Endothelial cell (in vitro differentiated cells): Measurements from ENCODE around the gene HYLS1. TPM values are rescaled to one million over a fixed set of nuclear protein-coding genes. Genes with fewer than 3 reads are reported as not detected.

Experiments
- DNase-seq: peaks from one replicate; pipeline ENCODE4 v3.0.0; 2021; ENCODE audit warnings: low spot score
- H3K27ac Mint-ChIP-seq: one replicate; pipeline ENCODE4 v1.8.0; 2021; ENCODE audit warnings: mixed read lengths, inconsistent platforms; ENCODE audit not compliant: unreplicated experiment
- H3K27me3 Mint-ChIP-seq: one replicate; pipeline ENCODE4 v1.8.0; 2021; ENCODE audit warnings: mild to moderate bottlenecking, moderate library complexity, mixed read lengths, inconsistent platforms; ENCODE audit not compliant: unreplicated experiment
- H3K36me3 Mint-ChIP-seq: one replicate; pipeline ENCODE4 v1.8.0; 2021; ENCODE audit warnings: mild to moderate bottlenecking, low read depth, mixed read lengths, inconsistent platforms; ENCODE audit not compliant: unreplicated experiment
- H3K4me1 Mint-ChIP-seq: one replicate; pipeline ENCODE4 v1.8.0; 2021; ENCODE audit warnings: mild to moderate bottlenecking, mixed read lengths, inconsistent platforms; ENCODE audit not compliant: unreplicated experiment
- H3K4me3 Mint-ChIP-seq: one replicate; pipeline ENCODE4 v1.8.0; 2021; ENCODE audit warnings: mild to moderate bottlenecking, mixed read lengths, inconsistent platforms; ENCODE audit not compliant: unreplicated experiment
- H3K9me3 Mint-ChIP-seq: one replicate; pipeline ENCODE4 v1.8.0; 2021; ENCODE audit warnings: mixed read lengths, inconsistent platforms; ENCODE audit not compliant: unreplicated experiment
- total RNA-seq: library from RNA; stranded (reverse); fragmentation: NEBNext Ultra II Directional; extraction: Animal tissue kit (Norgen Biotek cat#: 25700); gene quantifications from one replicate; pipeline ENCODE4 v1.2.1, GENCODE V29; 2021; ENCODE audit not compliant: unreplicated experiment
- TF ChIP-seq, protein P1 (sequence below): fragments of 200-600 bp; sonication (generic); IDR thresholded peaks from one replicate; pipeline ENCODE4 v1.5.0; 2021; ENCODE audit warnings: antibody characterized with exemption; ENCODE audit not compliant: unreplicated experiment

Gene HYLS1
- total RNA-seq, 1 donor from 2014 or later, result 5.5 TPM

DNA sequence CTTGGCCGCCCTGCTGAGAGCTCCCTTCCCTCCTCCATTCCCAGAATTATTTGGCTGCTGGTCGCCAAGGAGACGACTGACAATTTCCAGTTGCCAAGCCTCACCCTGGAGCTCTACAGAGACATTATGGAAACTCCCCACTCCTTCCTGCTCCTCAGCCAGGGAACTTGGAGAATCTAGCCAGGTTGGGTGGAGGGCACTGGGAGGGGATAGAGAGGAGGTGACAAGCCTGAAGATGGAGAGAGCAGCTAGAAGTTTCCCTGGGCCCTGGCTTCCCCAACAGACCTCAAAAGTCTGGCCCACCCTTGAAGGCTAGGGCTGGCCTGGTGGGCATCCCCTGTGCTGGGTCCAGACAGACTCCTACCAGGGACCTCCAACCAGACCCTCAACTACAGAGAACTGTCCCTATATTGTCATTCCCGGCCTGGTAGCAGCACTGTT, 51.6 kb downstream of the HYLS1 start:
- TF ChIP-seq, protein P1, sequence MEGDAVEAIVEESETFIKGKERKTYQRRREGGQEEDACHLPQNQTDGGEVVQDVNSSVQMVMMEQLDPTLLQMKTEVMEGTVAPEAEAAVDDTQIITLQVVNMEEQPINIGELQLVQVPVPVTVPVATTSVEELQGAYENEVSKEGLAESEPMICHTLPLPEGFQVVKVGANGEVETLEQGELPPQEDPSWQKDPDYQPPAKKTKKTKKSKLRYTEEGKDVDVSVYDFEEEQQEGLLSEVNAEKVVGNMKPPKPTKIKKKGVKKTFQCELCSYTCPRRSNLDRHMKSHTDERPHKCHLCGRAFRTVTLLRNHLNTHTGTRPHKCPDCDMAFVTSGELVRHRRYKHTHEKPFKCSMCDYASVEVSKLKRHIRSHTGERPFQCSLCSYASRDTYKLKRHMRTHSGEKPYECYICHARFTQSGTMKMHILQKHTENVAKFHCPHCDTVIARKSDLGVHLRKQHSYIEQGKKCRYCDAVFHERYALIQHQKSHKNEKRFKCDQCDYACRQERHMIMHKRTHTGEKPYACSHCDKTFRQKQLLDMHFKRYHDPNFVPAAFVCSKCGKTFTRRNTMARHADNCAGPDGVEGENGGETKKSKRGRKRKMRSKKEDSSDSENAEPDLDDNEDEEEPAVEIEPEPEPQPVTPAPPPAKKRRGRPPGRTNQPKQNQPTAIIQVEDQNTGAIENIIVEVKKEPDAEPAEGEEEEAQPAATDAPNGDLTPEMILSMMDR, result no peak
- Mint-ChIP-seq H3K27me3 (peaks cover 2% of the 10 kb centered on the region), H3K4me1 (peaks cover 24% of the 10 kb centered on the region), H3K27ac (peak overlapping the region; percentile 28), H3K36me3 (no peaks in the 10 kb centered on the region), H3K9me3 (no peaks in the 10 kb centered on the region), H3K4me3 (no peak overlapping the region)
- DNase-seq, result no peak

DNA sequence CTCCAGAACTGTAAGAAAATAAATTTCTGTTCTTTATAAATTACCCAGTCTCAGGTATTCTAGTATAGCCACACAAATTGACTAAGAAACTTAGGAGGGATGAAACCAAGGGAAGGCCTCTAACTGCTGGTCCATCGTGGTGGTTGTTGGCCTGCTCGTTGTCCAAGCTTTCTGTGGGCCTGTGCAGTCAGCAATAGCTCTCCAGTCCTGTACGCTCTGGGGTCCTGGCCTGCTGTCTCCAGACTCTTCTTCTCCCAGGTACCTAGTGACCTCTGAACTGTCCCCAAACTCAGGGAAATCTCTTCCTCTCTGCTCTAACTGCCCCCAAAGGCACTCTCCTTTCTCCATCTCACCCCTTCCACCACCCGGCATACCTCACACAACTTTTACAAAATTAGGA, 52.7 kb downstream of the HYLS1 start:
- H3K9me3 Mint-ChIP-seq, result no peaks in the 10 kb centered on the region
- H3K27ac Mint-ChIP-seq, result no peak overlapping the region
- TF ChIP-seq, protein P1, result no peak

DNA sequence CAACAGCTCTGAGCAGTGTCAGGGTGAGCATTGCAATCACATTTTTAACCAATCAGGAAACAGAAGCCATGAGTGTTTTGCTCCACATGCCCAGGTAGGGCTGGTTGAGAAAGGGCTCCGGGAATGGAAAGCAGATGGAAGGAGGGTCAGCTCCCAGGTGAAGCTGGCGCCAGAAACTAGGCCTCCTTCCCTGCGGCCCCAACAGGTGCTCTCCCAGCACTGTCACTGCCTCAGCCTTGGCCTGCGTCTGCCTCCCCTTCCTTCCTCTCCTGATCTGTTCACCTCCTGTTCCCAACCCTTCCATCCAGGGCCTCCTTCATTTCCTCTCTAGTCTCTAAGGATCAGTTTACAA, 53.8 kb downstream of the HYLS1 start:
- no peak for DNase-seq
- TF ChIP-seq, protein P1, result no peak
- Mint-ChIP-seq H3K27me3 (no peaks in the 10 kb centered on the region), H3K4me3 (no peak overlapping the region), H3K36me3 (no peaks in the 10 kb centered on the region), H3K4me1 (peaks cover 24% of the 10 kb centered on the region), H3K27ac (peak overlapping the region; percentile 38), H3K9me3 (no peaks in the 10 kb centered on the region)

More for the DNA sequence above, 52.7 kb downstream of the HYLS1 start:
- Mint-ChIP-seq H3K27me3 (peaks cover 2% of the 10 kb centered on the region), H3K4me1 (peaks cover 24% of the 10 kb centered on the region), H3K4me3 (no peak overlapping the region), H3K36me3 (no peaks in the 10 kb centered on the region)
- no peak for DNase-seq

DNA sequence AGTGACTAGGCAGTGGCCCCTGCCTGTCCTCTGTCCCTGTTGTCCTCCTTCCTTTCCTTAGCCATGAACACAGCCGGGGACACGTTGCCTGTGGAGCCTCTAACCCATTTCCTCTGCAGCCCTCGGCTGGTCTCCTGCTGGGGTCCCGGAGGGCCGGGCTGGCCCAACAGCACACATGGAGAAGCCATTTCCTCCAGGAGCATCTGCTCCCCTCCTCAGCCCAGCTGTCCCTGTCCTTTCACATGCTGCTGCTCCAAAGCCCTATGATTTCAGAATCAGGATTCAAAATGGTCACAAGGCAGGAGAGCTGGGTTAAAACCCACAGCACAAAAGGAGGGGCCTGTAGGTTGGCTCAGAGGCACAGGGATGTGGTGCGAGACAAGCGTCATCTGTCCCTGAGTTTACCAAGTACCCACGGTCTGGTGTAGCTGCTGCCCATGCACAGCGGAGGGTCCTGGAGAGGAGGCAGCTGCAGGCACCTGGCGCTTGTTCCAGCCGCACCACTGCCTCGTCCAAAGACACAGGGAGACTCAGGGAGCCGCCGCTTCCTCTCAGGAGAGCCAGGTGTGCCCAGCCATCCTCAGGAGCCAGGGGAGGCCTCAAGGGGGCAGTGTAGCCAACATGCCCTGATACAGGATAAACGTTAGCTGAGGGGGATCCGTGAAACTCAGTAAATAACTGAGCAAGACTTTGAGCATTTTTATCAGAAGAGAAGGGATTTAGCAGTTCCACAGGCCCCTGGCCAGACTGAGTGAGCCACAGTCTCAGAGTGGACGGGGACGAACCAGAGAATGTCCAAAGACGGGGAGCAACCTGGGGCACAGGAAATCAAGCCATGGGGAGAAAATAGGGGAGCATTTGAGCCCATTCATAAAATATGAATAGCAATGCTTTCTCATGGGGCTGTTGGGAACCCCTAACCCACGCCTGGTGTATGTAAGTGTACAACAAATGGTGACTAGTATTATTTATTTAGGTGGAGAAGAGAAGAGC, 54.4 kb downstream of the HYLS1 start:
- TF ChIP-seq, protein P1, result peak; percentile 39
- H3K27me3 Mint-ChIP-seq, result no peaks in the 10 kb centered on the region
- H3K4me1 Mint-ChIP-seq, result peaks cover 24% of the 10 kb centered on the region
- H3K27ac Mint-ChIP-seq, result peak overlapping the region; percentile 38
- no peaks in the 10 kb centered on the region for H3K9me3 Mint-ChIP-seq
- peak; percentile 73 for DNase-seq
- H3K4me3 Mint-ChIP-seq, result no peak overlapping the region
- H3K36me3 Mint-ChIP-seq, result no peaks in the 10 kb centered on the region

DNA sequence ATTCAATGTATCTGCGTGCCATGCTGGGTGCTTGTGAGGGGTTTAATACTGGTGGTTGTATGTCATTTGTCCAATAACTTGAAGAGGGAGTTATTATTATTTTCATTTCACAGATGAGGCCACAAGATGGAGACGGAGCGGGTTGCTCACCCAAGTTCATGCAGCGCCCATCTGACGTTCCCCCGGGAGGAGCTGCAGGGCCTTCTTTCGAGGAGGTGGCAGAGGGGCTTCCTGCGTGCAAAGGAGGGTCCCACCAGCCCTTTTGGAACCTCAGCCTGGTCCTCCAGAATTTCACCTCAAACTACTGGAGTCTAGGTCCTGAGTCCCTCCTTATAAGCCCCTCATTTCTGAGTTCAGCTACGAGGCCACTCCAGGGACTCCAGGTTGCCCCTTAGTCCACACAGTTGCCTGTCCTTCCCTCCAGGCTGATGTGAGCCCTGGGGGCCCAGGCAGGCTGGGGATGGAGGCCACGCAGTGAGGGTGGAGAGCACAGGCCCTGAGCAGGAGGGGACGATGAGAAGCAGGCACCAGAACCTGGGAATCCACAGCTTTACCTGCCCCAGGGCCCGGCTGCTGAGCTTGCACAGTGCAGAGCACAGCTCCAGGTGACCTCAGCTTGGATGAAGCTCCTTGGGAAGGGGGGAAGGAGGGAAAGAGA, 55.4 kb downstream of the HYLS1 start:
- no peaks in the 10 kb centered on the region for H3K9me3 Mint-ChIP-seq
- H3K4me1 Mint-ChIP-seq, result peaks cover 24% of the 10 kb centered on the region
- no peak for DNase-seq
- H3K27ac Mint-ChIP-seq, result no peak overlapping the region
- no peak overlapping the region for H3K4me3 Mint-ChIP-seq
- TF ChIP-seq, protein P1, result no peak
- H3K36me3 Mint-ChIP-seq, result no peaks in the 10 kb centered on the region
- no peaks in the 10 kb centered on the region for H3K27me3 Mint-ChIP-seq
